HG03060 (cell line): ENCODE results near the gene EPHA10.

Experiments used
- ATAC-seq: cut with Tn5 transposase; IDR thresholded peaks from one replicate; pipeline ENCODE4 v1.9.1; 2021; ENCODE audit warnings: low read depth, moderate number of reproducible peaks; ENCODE audit not compliant: unreplicated experiment

Gene EPHA10

DNA sequence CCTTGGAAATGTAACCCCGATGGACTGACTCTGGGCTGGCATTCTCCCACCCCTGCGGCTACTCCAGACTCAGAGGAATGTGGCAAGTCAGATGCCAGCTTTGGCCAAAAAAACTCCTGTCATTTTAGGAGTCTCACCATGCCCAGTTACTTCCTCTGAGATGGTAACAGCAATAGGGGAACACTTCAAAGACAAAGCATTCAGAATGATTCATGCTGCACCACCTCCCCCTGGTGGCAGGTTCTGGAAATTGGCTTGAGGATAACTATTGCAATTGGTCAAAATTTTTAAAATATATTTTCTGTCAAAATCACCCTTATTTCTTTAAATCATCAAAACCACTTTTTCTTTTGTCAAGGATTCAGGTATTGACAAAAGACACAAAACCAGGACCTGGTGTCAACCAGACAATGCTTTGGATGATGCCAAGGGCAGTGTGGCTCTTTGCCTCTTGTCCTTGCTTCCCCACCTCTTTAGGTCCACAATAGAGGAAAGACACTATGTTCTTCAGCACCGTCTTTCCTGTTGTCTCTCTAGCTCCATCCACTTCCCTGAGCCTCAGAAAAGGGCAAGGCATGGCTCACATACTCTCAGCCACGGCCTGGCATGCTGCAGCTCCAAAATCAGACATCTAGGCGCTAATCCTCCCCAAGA is 82.5 kb downstream of the EPHA10 start:
- no peak for ATAC-seq

GRCh38 chr1:37680933-37681332 is 84.0 kb downstream of the EPHA10 start:
- no peak for ATAC-seq

- no peak for ATAC-seq
These were observed 87.1 kb downstream of the EPHA10 start for GRCh38 chr1:37677808-37678207.

- no peak for ATAC-seq
These were observed 87.8 kb downstream of the EPHA10 start for GRCh38 chr1:37677143-37677439.

DNA sequence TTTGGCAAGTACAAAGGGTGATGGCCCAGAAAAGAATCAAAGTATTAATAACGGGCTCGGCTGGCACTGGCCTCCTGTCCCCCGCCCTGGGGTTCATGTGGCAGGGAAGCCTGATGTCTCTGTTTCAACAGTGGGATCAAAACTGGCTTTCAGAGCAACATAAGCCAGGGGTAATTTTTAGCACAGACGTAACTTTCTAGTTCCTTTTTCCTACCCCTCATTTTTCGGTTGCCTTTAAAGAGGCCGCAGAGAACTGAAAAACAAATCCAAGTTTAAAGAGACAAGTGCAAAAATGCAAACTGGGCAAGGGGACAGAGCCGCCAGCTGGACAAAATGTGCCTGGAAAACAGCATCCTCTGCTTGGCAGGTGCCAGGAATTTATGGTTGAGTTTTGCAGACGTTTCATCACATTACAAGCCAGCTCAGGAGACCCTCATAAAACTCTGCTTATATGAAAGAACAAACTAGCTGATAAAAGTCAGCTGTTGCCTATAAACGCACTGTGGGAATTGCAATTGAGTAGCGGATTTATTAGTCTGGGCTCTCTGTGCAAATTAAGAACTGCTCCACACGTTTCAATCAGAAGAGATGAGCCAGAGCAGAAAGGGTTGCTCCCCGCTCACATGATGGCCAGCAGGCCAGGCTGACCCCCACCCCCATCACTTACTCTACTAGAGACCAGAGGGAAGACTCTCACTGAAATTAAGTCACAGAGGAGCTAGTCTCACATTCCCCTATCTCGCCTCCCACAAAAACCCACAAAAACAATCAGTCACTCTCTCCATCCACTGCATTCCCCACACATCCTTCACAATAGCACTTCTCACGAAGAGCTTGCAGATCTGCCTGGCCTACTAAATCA is 88.4 kb downstream of the EPHA10 start:
- ATAC-seq: no peak

- ATAC-seq: no peak
These were observed 91.0 kb downstream of the EPHA10 start for GRCh38 chr1:37673920-37674319.

- ATAC-seq: no peak
These were observed 92.6 kb downstream of the EPHA10 start for GRCh38 chr1:37672136-37672870.

GRCh38 chr1:37671261-37671660 is 93.7 kb downstream of the EPHA10 start:
- ATAC-seq: no peak

- ATAC-seq: no peak
These were observed 94.8 kb downstream of the EPHA10 start for GRCh38 chr1:37670133-37670532.

- ATAC-seq: no peak
These were observed 97.8 kb downstream of the EPHA10 start for GRCh38 chr1:37667023-37667671.

- ATAC-seq: no peak
These were observed 98.6 kb downstream of the EPHA10 start for GRCh38 chr1:37666241-37666867.
